ENCODE measurements around the gene MRTFA.

Gene MRTFA

GRCh38 chr22:40654522-40655167 lies 18.1 kb upstream of the MRTFA start:
- DNase-seq (ENCODE audit: insufficient read length) (no peak), FAIRE-seq (no peak)

GRCh38 chr22:40653361-40653760 lies 16.8 kb upstream of the MRTFA start:
- no peak for FAIRE-seq
- TF ChIP-seq TAF1 (IDR thresholded peaks at IDR 0.05; ENCODE audit: borderline replicate concordance, low read depth, low read length): no peak
- TF ChIP-seq POLR2AphosphoS5 (IDR thresholded peaks at IDR 0.05; ENCODE audit: low read depth, low read length): no peak
- TF ChIP-seq POLR2A (IDR thresholded peaks at IDR 0.05; ENCODE audit: low read depth, low read length): no peak

More at GRCh38 chr22:40654522-40655167, 18.1 kb upstream of the MRTFA start:
- no peak for TF ChIP-seq POLR2A (IDR thresholded peaks at IDR 0.05; ENCODE audit: low read depth, low read length)
- no peak for TF ChIP-seq POLR2AphosphoS5 (IDR thresholded peaks at IDR 0.05; ENCODE audit: low read depth, low read length)
- no peak for TF ChIP-seq TAF1 (IDR thresholded peaks at IDR 0.05; ENCODE audit: borderline replicate concordance, low read depth, low read length)

GRCh38 chr22:40651563-40652501 lies 15.3 kb upstream of the MRTFA start:
- DNase-seq (ENCODE audit: insufficient read length): peak; percentile 47
- FAIRE-seq: no peak
- peak; percentile 83 for TF ChIP-seq POLR2AphosphoS5 (IDR thresholded peaks at IDR 0.05; ENCODE audit: low read depth, low read length)
- TF ChIP-seq TAF1 (IDR thresholded peaks at IDR 0.05; ENCODE audit: borderline replicate concordance, low read depth, low read length): no peak
- peak; percentile 87; the same call in 1 of the 2 replicates for TF ChIP-seq POLR2A (IDR thresholded peaks at IDR 0.05; ENCODE audit: low read depth, low read length)

More at GRCh38 chr22:40653361-40653760, 16.8 kb upstream of the MRTFA start:
- no peak for DNase-seq (ENCODE audit: insufficient read length)

GRCh38 chr22:40651057-40651456 lies 14.5 kb upstream of the MRTFA start:
- TF ChIP-seq POLR2AphosphoS5 (IDR thresholded peaks at IDR 0.05; ENCODE audit: low read depth, low read length) (no peak), POLR2A (IDR thresholded peaks at IDR 0.05; ENCODE audit: low read depth, low read length) (no peak), TAF1 (IDR thresholded peaks at IDR 0.05; ENCODE audit: borderline replicate concordance, low read depth, low read length) (no peak)
- FAIRE-seq (no peak), DNase-seq (ENCODE audit: insufficient read length) (no peak)

GRCh38 chr22:40648386-40648785 lies 11.9 kb upstream of the MRTFA start:
- DNase-seq (ENCODE audit: insufficient read length) (no peak), FAIRE-seq (no peak)
- TF ChIP-seq TAF1 (IDR thresholded peaks at IDR 0.05; ENCODE audit: borderline replicate concordance, low read depth, low read length): no peak
- no peak for TF ChIP-seq POLR2A (IDR thresholded peaks at IDR 0.05; ENCODE audit: low read depth, low read length)
- no peak for TF ChIP-seq POLR2AphosphoS5 (IDR thresholded peaks at IDR 0.05; ENCODE audit: low read depth, low read length)

GRCh38 chr22:40645579-40646197 lies 9.2 kb upstream of the MRTFA start:
- TF ChIP-seq TAF1 (IDR thresholded peaks at IDR 0.05; ENCODE audit: borderline replicate concordance, low read depth, low read length) (no peak), POLR2A (IDR thresholded peaks at IDR 0.05; ENCODE audit: low read depth, low read length) (no peak), POLR2AphosphoS5 (IDR thresholded peaks at IDR 0.05; ENCODE audit: low read depth, low read length) (no peak)
- FAIRE-seq: peak; percentile 14

GRCh38 chr22:40642316-40642715 lies 5.8 kb upstream of the MRTFA start:
- TF ChIP-seq POLR2AphosphoS5 (IDR thresholded peaks at IDR 0.05; ENCODE audit: low read depth, low read length) (no peak), POLR2A (IDR thresholded peaks at IDR 0.05; ENCODE audit: low read depth, low read length) (no peak), TAF1 (IDR thresholded peaks at IDR 0.05; ENCODE audit: borderline replicate concordance, low read depth, low read length) (no peak)
- DNase-seq (ENCODE audit: insufficient read length) (no peak), FAIRE-seq (no peak)

More at GRCh38 chr22:40645579-40646197, 9.2 kb upstream of the MRTFA start:
- DNase-seq (ENCODE audit: insufficient read length): no peak

- no peak for FAIRE-seq
- TF ChIP-seq TAF1 (IDR thresholded peaks at IDR 0.05; ENCODE audit: borderline replicate concordance, low read depth, low read length) (no peak), POLR2A (IDR thresholded peaks at IDR 0.05; ENCODE audit: low read depth, low read length) (no peak)
- DNase-seq (ENCODE audit: insufficient read length): no peak
Observed at GRCh38 chr22:40641269-40641668, 4.8 kb upstream of the MRTFA start.

- DNase-seq (ENCODE audit: insufficient read length) (no peak), FAIRE-seq (no peak)
- TF ChIP-seq TAF1 (IDR thresholded peaks at IDR 0.05; ENCODE audit: borderline replicate concordance, low read depth, low read length): no peak
- no peak for TF ChIP-seq POLR2AphosphoS5 (IDR thresholded peaks at IDR 0.05; ENCODE audit: low read depth, low read length)
- TF ChIP-seq POLR2A (IDR thresholded peaks at IDR 0.05; ENCODE audit: low read depth, low read length): no peak
Observed at GRCh38 chr22:40638261-40638660, 1.7 kb upstream of the MRTFA start.

GRCh38 chr22:40637183-40638150 lies 948 bp upstream of the MRTFA start:
- DNase-seq (ENCODE audit: insufficient read length) (no peak), FAIRE-seq (peak; percentile 40)
- TF ChIP-seq POLR2A (IDR thresholded peaks at IDR 0.05; ENCODE audit: low read depth, low read length) (no peak), POLR2AphosphoS5 (IDR thresholded peaks at IDR 0.05; ENCODE audit: low read depth, low read length) (no peak), TAF1 (IDR thresholded peaks at IDR 0.05; ENCODE audit: borderline replicate concordance, low read depth, low read length) (no peak)
